ENCODE data around the gene NOL6.
"Not testable (repeated sequence)": the region's sequence is repeated elsewhere in the genome, so short reads cannot be mapped to it uniquely, and the experiment has no call there.

DNA sequence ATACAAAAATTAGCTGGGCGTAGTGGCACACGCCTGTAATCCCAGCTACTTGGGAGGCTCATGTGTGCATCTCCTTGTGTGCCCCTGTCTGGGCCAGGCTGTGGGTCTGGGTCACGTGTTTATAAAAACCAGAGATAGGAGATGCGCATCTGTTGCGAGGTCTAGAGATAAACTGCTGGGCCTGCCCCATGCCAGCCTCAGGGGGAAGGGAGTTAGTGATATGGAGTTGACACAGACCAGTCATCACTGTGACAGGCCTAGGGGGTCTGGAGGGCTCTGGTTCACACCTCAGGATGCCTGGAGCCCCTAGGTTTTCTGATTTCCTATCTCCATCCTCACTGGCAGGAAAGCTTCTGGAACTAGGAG lies 19.1 kb downstream of the NOL6 start:
- TF ChIP-seq, protein P1, sequence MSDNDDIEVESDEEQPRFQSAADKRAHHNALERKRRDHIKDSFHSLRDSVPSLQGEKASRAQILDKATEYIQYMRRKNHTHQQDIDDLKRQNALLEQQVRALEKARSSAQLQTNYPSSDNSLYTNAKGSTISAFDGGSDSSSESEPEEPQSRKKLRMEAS (IDR thresholded peaks at IDR 0.05): not testable (repeated sequence)
- TF ChIP-seq, protein P2, sequence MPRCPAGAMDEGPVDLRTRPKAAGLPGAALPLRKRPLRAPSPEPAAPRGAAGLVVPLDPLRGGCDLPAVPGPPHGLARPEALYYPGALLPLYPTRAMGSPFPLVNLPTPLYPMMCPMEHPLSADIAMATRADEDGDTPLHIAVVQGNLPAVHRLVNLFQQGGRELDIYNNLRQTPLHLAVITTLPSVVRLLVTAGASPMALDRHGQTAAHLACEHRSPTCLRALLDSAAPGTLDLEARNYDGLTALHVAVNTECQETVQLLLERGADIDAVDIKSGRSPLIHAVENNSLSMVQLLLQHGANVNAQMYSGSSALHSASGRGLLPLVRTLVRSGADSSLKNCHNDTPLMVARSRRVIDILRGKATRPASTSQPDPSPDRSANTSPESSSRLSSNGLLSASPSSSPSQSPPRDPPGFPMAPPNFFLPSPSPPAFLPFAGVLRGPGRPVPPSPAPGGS (IDR thresholded peaks at IDR 0.05): not testable (repeated sequence)
